Retinal pigment epithelial cell (primary cell): ENCODE data around the gene AHSG.

ENCODE experiments used
- DNase-seq: peaks from one replicate; pipeline ENCODE4 v3.0.0-alpha.2; 2010; ENCODE audit warnings: low read depth
- H3K4me3 ChIP-seq: 2 replicates; pipeline ENCODE4 v1.5.1; 2011; ENCODE audit warnings: mild to moderate bottlenecking, low read length, control low read depth, moderate library complexity
- CTCF ChIP-seq: conservative IDR thresholded peaks from 2 replicates; pipeline ENCODE4 v1.5.1; 2011; ENCODE audit warnings: low read depth, low read length, control low read depth, inconsistent platforms

Gene AHSG

GRCh38 chr3:186587183-186587582, 25.7 kb upstream of the AHSG start:
- no peak for TF ChIP-seq CTCF
- no peak for DNase-seq

GRCh38 chr3:186588632-186589031, 24.2 kb upstream of the AHSG start:
- no peak for TF ChIP-seq CTCF
- DNase-seq, result no peak
- H3K4me3 ChIP-seq, result no peak overlapping the region

More at GRCh38 chr3:186587183-186587582, 25.7 kb upstream of the AHSG start:
- H3K4me3 ChIP-seq, result no peak overlapping the region

- no peak overlapping the region for H3K4me3 ChIP-seq
- no peak for DNase-seq
These were observed 23.7 kb upstream of the AHSG start for GRCh38 chr3:186589121-186589520.

GRCh38 chr3:186589856-186590579, 22.8 kb upstream of the AHSG start:
- no peak for DNase-seq
- no peak overlapping the region for H3K4me3 ChIP-seq
- TF ChIP-seq CTCF, result no peak

More at GRCh38 chr3:186589121-186589520, 23.7 kb upstream of the AHSG start:
- peak; percentile 52 for TF ChIP-seq CTCF

- H3K4me3 ChIP-seq, result no peak overlapping the region
- no peak for TF ChIP-seq CTCF
These were observed 22.1 kb upstream of the AHSG start for GRCh38 chr3:186590580-186591295.

GRCh38 chr3:186592682-186593081, 20.2 kb upstream of the AHSG start:
- no peak for TF ChIP-seq CTCF
- DNase-seq, result no peak
- no peak overlapping the region for H3K4me3 ChIP-seq

More at GRCh38 chr3:186590580-186591295, 22.1 kb upstream of the AHSG start:
- no peak for DNase-seq

- no peak overlapping the region for H3K4me3 ChIP-seq
- DNase-seq, result no peak
- TF ChIP-seq CTCF, result no peak
These were observed 19.0 kb upstream of the AHSG start for GRCh38 chr3:186593862-186594261.
